ENCODE results near the gene TLE2.

Gene TLE2

DNA sequence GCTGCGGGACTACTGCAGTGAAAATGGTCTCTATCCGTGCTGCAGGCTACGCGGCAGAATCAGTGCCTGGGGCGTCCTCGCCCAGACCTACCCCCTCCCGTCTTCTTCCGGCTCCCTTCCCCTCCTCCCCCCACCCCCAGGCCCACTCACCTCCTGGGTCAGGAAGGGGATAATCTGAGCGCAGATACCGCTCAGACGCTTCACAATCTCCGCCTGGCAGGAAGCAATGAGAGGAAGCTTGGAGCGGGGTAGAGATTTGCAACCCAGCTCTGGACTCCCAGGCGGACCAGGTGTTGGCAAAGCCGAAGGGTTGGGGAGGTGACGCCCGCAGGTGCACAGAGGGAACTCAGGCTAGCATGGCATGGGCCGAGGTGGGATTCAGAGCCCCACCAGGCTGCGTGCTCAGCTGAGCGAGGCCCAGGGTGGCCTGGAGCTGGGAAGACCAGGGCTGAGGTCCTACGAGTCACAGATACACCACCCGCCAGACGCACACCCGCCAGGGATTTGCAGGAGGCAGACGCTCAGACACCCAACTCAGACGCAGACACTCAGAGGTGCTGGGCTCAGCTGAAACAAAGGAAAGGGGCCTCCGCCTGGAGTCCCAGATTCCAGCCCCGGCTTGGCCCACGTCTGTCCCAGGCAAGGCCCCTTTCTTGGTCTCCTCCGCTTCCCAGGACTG, 4.1 kb downstream of the TLE2 start:
- no peaks in the 10 kb centered on the region for H3K4me1 Mint-ChIP-seq
- H3K36me3 Mint-ChIP-seq (ENCODE audit: low read depth): no peaks in the 10 kb centered on the region
- DNase-seq: no peak
- no peak overlapping the region for H3K27ac Mint-ChIP-seq
- no peak overlapping the region for H3K4me3 Mint-ChIP-seq
- TF ChIP-seq, protein P1, sequence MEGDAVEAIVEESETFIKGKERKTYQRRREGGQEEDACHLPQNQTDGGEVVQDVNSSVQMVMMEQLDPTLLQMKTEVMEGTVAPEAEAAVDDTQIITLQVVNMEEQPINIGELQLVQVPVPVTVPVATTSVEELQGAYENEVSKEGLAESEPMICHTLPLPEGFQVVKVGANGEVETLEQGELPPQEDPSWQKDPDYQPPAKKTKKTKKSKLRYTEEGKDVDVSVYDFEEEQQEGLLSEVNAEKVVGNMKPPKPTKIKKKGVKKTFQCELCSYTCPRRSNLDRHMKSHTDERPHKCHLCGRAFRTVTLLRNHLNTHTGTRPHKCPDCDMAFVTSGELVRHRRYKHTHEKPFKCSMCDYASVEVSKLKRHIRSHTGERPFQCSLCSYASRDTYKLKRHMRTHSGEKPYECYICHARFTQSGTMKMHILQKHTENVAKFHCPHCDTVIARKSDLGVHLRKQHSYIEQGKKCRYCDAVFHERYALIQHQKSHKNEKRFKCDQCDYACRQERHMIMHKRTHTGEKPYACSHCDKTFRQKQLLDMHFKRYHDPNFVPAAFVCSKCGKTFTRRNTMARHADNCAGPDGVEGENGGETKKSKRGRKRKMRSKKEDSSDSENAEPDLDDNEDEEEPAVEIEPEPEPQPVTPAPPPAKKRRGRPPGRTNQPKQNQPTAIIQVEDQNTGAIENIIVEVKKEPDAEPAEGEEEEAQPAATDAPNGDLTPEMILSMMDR (IDR thresholded peaks at IDR 0.05): no peak
- peaks cover 94% of the 10 kb centered on the region for H3K27me3 Mint-ChIP-seq (ENCODE audit: low read depth, poor library complexity)
- H3K9me3 Mint-ChIP-seq: peaks cover 4% of the 10 kb centered on the region

DNA sequence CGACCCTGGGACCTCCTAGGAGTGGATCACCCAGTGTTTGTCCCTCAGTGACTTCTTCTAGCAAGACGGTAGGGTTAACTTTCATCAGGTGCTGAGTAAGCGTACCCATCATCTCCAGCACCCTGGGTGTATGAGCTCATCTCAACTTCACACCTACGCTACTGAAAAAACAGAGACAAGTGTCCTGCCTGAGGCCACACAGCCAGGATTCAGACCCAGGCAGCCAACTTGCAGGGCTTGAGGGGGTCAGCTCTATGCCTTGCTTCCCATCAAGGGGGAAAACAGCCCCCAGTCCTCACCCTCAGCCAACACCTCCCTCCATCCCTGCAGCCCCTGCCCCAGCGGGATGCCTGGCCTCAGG, 4.6 kb downstream of the TLE2 start:
- H3K9me3 Mint-ChIP-seq: peaks cover 4% of the 10 kb centered on the region
- peaks cover 94% of the 10 kb centered on the region for H3K27me3 Mint-ChIP-seq (ENCODE audit: low read depth, poor library complexity)
- TF ChIP-seq, protein P1 (IDR thresholded peaks at IDR 0.05): no peak
- H3K27ac Mint-ChIP-seq: no peak overlapping the region
- H3K4me1 Mint-ChIP-seq: no peaks in the 10 kb centered on the region
- no peak for DNase-seq
- H3K36me3 Mint-ChIP-seq (ENCODE audit: low read depth): no peaks in the 10 kb centered on the region
- H3K4me3 Mint-ChIP-seq: no peak overlapping the region

DNA sequence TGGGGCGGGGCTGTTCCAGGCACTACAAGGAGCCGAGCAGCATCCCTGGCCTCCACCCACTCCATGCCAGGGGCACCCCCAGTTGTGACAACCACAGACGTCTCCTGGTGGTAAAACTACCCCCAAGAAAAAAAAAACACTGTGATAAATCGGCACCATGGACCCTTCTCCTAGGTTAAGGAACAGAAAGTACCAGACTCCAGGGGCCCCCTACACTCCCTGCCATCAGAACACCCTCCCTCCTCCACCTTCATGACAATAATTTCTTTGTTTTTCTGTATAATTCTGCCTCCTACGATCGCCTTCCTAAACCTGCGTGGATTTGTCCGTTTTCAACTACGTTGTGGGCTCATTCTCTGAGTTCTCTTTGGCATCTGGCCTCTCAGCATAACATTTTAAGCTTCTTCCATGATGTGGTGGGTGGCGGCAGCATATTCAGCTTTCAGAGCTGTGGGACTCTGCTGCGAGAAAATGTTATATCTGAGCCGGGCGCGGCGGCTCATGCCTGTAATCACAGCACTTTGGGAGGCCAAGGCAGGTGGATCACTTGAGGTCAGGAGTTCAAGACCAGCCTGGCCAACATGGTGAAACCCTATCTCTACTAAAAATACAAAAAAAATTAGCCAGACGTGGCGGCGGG, 8.6 kb downstream of the TLE2 start:
- Mint-ChIP-seq H3K4me1 (no peaks in the 10 kb centered on the region), H3K36me3 (ENCODE audit: low read depth) (no peaks in the 10 kb centered on the region), H3K27me3 (ENCODE audit: low read depth, poor library complexity) (peaks cover 84% of the 10 kb centered on the region), H3K27ac (no peak overlapping the region), H3K4me3 (no peak overlapping the region), H3K9me3 (no peaks in the 10 kb centered on the region)
- TF ChIP-seq, protein P1 (IDR thresholded peaks at IDR 0.05): no peak
- no peak for DNase-seq

DNA sequence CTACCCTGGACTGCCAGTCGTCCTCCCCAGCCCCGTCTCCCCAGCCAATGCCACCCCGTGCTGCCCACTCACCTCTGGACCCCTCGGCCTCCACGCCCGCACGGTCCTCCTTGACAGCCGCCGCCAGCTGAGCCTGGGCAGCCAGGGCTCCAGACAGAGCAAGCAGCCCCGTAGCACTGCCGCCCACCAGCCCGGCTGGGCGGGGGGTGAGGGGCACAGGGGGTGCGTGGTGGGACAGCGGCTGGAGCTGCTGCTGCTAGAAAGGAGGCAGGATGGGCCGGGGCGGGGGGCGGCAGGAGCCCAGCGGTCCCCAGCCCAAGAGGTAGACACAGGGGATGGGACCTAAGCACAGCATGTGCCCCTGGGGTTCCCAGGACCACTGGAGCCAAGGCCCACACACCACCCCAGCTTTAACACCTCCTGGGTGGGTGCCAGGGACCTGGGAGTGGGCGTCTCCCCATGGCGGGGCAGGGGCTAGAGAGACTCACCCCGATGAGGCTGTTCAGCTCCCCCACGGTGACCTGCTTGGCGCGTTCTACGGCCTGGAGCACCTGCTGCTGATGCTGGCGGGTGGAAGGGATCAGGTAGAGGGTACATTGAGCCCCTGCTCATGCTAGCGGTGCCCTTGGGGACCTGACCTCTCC, 9.7 kb downstream of the TLE2 start:
- TF ChIP-seq, protein P1 (IDR thresholded peaks at IDR 0.05): no peak
- DNase-seq: no peak
- Mint-ChIP-seq H3K4me1 (no peaks in the 10 kb centered on the region), H3K27me3 (ENCODE audit: low read depth, poor library complexity) (peaks cover 76% of the 10 kb centered on the region), H3K9me3 (no peaks in the 10 kb centered on the region), H3K27ac (no peak overlapping the region), H3K4me3 (no peak overlapping the region), H3K36me3 (ENCODE audit: low read depth) (no peaks in the 10 kb centered on the region)

DNA sequence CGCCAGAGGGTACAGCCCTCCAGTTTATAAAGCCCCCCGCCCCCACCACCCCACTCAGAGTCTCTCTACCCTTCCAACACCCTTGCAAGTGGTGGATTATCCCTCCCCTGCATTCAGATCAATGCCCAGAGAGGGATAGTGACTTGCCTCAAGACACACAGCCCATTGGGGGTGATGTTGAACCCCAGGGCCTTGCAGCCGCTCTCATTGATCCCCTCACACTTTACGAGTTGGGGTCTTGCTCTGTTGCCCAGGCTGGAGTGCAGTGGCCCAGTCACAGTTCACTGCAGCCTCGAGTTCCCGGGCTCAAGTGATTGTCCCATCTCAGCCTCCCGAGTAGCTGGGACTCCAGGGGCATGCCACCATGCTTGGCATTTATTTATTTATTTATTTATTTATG, 11.2 kb downstream of the TLE2 start:
- DNase-seq: no peak
- Mint-ChIP-seq H3K9me3 (no peaks in the 10 kb centered on the region), H3K27ac (no peak overlapping the region), H3K27me3 (ENCODE audit: low read depth, poor library complexity) (peaks cover 75% of the 10 kb centered on the region), H3K4me3 (no peak overlapping the region), H3K36me3 (ENCODE audit: low read depth) (no peaks in the 10 kb centered on the region), H3K4me1 (no peaks in the 10 kb centered on the region)
- TF ChIP-seq, protein P1 (IDR thresholded peaks at IDR 0.05): no peak
